Breast epithelium (tissue), 4 donors: ENCODE results near the gene NT5DC2. TPM values are rescaled to one million over a fixed set of nuclear protein-coding genes. Genes with fewer than 3 reads are reported as not detected.

Source experiments
- DNase-seq, 2 donors: peaks; one replicate each; pipeline ENCODE4 v3.0.0-alpha.2; 2019; ENCODE audit warnings: low spot score in 2 of 2
- H3K27ac ChIP-seq, 2 donors: fragments of 200-600 bp; sonication (generic) in 1 of 2; one replicate each; pipeline ENCODE4 v1.5.1; 2016 to 2019; ENCODE audit warnings: mild to moderate bottlenecking in 1 of 2
- H3K27me3 ChIP-seq, 2 donors: fragments of 200-600 bp; sonication (generic) in 1 of 2; one replicate each; pipeline versions ENCODE4 v1.5.1 to v1.6.0; 2017 to 2019; ENCODE audit warnings: control low read depth in 1 of 2, mild to moderate bottlenecking in 1 of 2
- H3K36me3 ChIP-seq: fragments of 200-600 bp; one replicate; pipeline ENCODE4 v1.5.1; 2019
- H3K4me1 ChIP-seq, 2 donors: fragments of 200-600 bp; sonication (generic); one replicate each; pipeline ENCODE4 v1.5.1; 2016 to 2019; ENCODE audit warnings: control low read depth in 1 of 2
- H3K4me3 ChIP-seq, 3 donors: fragments of 200-600 bp; sonication (generic); 1 replicate in 2 of 3; 2 replicates in 1 of 3; pipeline ENCODE4 v1.5.1; 2016 to 2019; ENCODE audit warnings: mild to moderate bottlenecking in 3 of 3, moderate library complexity in 2 of 3
- H3K9me3 ChIP-seq, 2 donors: fragments of 200-600 bp; sonication (generic) in 1 of 2; one replicate each; pipeline ENCODE4 v1.5.1; 2016 to 2019; ENCODE audit warnings: control low read depth in 1 of 2
- CTCF ChIP-seq, 3 donors: fragments of 450-650 bp; IDR thresholded peaks; one replicate each; pipeline ENCODE4 v1.5.1; 2016 to 2017; ENCODE audit warnings: antibody characterized with exemption in 3 of 3, mild to moderate bottlenecking in 3 of 3, moderate library complexity in 3 of 3
- POLR2A ChIP-seq: fragments of 450-650 bp; IDR thresholded peaks from one replicate; pipeline ENCODE4 v1.6.1; 2016; ENCODE audit warnings: antibody characterized with exemption, mild to moderate bottlenecking, moderate library complexity
- POLR2AphosphoS5 ChIP-seq, 3 donors: sonication (generic); formaldehyde crosslinking; IDR thresholded peaks; one replicate each; pipeline ENCODE4 v1.6.1; 2017; ENCODE audit warnings: antibody characterized with exemption in 3 of 3
- intact Hi-C: fragments of 100-400 bp; cut with DNase I; formaldehyde crosslinking; loops from one replicate; pipeline ENCODE4 v1.15.1; 2023; ENCODE audit warnings: low total_unique reads
- total RNA-seq, 3 donors: library from RNA; depleted of rRNA; stranded (reverse); fragments of >200 nt; gene quantifications; one replicate each; pipeline ENCODE4 v1.1.0, GENCODE V29; 2016

NT5DC2 gene
- total RNA-seq, 3 donors from 2014 or later: 26.5 to 35.7 (median 28.6) TPM

DNA sequence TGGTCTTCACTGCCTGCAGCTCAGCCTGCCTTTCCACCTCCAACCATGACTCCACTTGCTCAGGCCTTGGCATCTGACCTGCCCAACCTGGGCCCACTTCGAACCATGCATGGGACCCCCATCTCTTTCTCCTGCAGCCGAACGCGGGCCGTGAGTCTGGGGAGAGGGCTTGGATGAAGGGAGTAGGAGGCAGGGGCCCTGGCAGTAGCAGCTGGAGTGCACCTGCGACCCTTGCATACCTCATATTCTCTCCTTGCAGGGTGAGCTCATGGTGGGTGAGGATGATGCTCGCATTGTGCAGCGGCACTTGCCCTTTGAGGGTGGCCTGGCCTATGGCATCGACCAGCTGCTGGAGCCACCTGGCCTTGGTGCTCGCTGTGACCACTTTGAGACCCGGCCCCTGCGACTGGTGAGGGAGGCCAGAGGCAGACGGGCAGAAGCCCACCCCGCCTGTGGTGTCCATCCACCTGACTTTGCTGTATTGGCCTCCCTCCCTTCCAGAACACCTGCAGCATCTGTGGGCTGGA lies 13.5 kb downstream of the NT5DC2 start:
- DNase-seq: no peak
- intact Hi-C loops: no loop called here
- Histone ChIP-seq H3K27me3 (no peaks in the 10 kb centered on the region), H3K9me3 (no peaks in the 10 kb centered on the region), H3K4me3 (no peak overlapping the region), H3K4me1 (peaks cover 2 to 3% of the 10 kb centered on the region in 2 donors), H3K36me3 (no peaks in the 10 kb centered on the region), H3K27ac (no peak overlapping the region)
- no peak for TF ChIP-seq CTCF (IDR thresholded peaks at IDR 0.05)
- TF ChIP-seq POLR2A: no peak
- no peak for TF ChIP-seq POLR2AphosphoS5 (IDR thresholded peaks at IDR 0.05)

- TF ChIP-seq CTCF (IDR thresholded peaks at IDR 0.05) (no peak), POLR2A (no peak), POLR2AphosphoS5 (IDR thresholded peaks at IDR 0.05) (no peak)
- H3K36me3 ChIP-seq: no peaks in the 10 kb centered on the region
- no peaks in the 10 kb centered on the region for H3K27me3 ChIP-seq
- H3K27ac ChIP-seq: no peak overlapping the region
- no peak overlapping the region for H3K4me3 ChIP-seq
- intact Hi-C loops: no loop called here
- DNase-seq: no peak
- H3K4me1 ChIP-seq: peaks cover 0 to under 1% of the 10 kb centered on the region in 2 donors
- H3K9me3 ChIP-seq: no peaks in the 10 kb centered on the region
These were observed 14.1 kb downstream of the NT5DC2 start for GRCh38 chr3:52519445-52520140.

DNA sequence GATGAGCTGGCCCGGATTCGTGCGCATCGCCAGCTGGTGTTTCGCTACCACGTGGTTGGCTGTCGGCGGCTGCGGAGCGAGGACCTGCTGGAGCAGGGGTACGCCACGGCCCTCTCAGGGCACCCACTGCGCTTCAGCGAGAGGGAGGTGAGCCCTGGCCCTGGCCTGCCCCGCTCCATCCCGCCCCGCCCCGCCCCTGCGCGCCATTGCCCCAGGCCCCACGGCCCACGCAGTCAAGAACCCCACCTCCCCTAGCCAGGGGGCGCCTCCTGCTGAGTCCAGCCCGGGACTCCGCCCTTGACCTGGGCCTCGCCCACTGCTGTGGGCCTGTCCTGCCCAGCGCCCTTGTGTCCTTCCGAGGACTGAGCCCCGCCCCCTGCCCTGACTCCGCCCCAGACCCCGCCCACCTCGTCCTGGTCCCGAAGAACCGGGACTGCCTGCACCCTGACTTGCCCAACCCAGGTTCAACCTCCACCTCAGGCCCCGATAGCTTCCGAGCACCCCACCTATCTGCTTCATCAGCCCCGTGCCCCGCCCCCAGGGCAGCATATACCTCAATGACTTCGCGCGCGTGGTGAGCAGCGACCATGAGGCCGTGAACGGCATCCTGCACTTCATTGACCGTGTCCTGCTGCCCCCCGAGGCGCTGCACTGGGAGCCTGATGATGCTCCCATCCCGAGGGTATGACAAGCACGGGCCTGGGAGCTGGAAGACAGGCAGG lies 14.8 kb downstream of the NT5DC2 start:
- DNase-seq: no peak
- Histone ChIP-seq H3K4me3 (peak overlapping the region in 2 of 3 donors; percentile 10 to 52), H3K4me1 (no peaks in the 10 kb centered on the region), H3K27me3 (no peaks in the 10 kb centered on the region), H3K36me3 (no peaks in the 10 kb centered on the region), H3K9me3 (no peaks in the 10 kb centered on the region), H3K27ac (no peak overlapping the region)
- intact Hi-C loops: no loop called here
- TF ChIP-seq POLR2AphosphoS5 (IDR thresholded peaks at IDR 0.05) (no peak), CTCF (IDR thresholded peaks at IDR 0.05) (no peak), POLR2A (no peak)

- Histone ChIP-seq H3K4me1 (no peaks in the 10 kb centered on the region), H3K36me3 (no peaks in the 10 kb centered on the region), H3K27me3 (no peaks in the 10 kb centered on the region), H3K9me3 (no peaks in the 10 kb centered on the region), H3K27ac (no peak overlapping the region), H3K4me3 (peak overlapping the region in 2 of 3 donors; percentile 10 to 52)
- intact Hi-C loops: no loop called here
- DNase-seq: no peak
- TF ChIP-seq CTCF (IDR thresholded peaks at IDR 0.05) (no peak), POLR2A (no peak), POLR2AphosphoS5 (IDR thresholded peaks at IDR 0.05) (no peak)
These were observed 15.6 kb downstream of the NT5DC2 start for GRCh38 chr3:52517796-52518722.
